ENCODE data around the gene UFD1. TPM values are rescaled to one million over a fixed set of nuclear protein-coding genes. Genes with fewer than 3 reads are reported as not detected.

Gene UFD1
- total RNA-seq, 1 experiment from 2014 or later: 74.4 TPM

GRCh38 chr22:19513823-19514222 lies 34.8 kb upstream of the UFD1 start:
- H3K27me3 ChIP-seq (ENCODE audit: insufficient read depth, low read length): no peaks in the 10 kb centered on the region
- H3K23ac ChIP-seq (ENCODE audit: insufficient read length, low read depth, low read length): no peak overlapping the region
- peaks cover 14 to 70% (median 61%) of the 10 kb centered on the region in 3 experiments; a peak in 6 of 7 replicates for H3K36me3 Mint-ChIP-seq (ENCODE audit: insufficient read depth in 1 of 3, low read depth in 3 of 3)
- 0 out of 4 replicates have a peak, but pooled peaks cover 0 to 3% of the 10 kb centered on the region in 2 experiments for H3K4me1 Mint-ChIP-seq
- H3K4ac ChIP-seq (ENCODE audit: low read depth, low read length): no peak overlapping the region
- no peak overlapping the region for H3K18ac ChIP-seq (ENCODE audit: insufficient read length, low read depth, low read length)
- no CpG with 5 or more reads among the region's 2 CpGs for WGBS (ENCODE audit: extremely low coverage, insufficient read length, low lambda C conversion rate)
- no peak overlapping the region for H4K5ac ChIP-seq (ENCODE audit: insufficient read length, low read depth, low read length)
- H3K9me3 Mint-ChIP-seq: no peaks in the 10 kb centered on the region
- H2BK120ac ChIP-seq (ENCODE audit: low read depth, low read length, poor library complexity, severe bottlenecking): no peak overlapping the region
- DNase-seq: no peak
- H2BK5ac ChIP-seq (ENCODE audit: insufficient read length, low read length): no peak overlapping the region
- no peaks in the 10 kb centered on the region for H3K79me2 ChIP-seq (ENCODE audit: insufficient read depth, low read length)
- H4K8ac ChIP-seq (replicated peaks; ENCODE audit: insufficient read length, low read depth, low read length): no peak overlapping the region
- H3K4me1 ChIP-seq (ENCODE audit: insufficient read depth, low read length): no peaks in the 10 kb centered on the region
- no peak for TF ChIP-seq CTCF (conservative IDR thresholded peaks at IDR 0.05)
- no peaks in the 10 kb centered on the region; the same call in 1 of the 2 replicates for H3K27me3 Mint-ChIP-seq (ENCODE audit: low read depth)
- no peaks in the 10 kb centered on the region for H3K9me3 ChIP-seq (ENCODE audit: control insufficient read depth, low read depth, low read length)
- no peaks in the 10 kb centered on the region for H3K79me1 ChIP-seq (ENCODE audit: insufficient read depth, low read depth, low read length, poor library complexity, severe bottlenecking)
- no peak overlapping the region for H3K14ac ChIP-seq (ENCODE audit: insufficient read depth, low read length)
- no peak overlapping the region for H3K9ac ChIP-seq (ENCODE audit: extremely low read depth, insufficient read length, low read length)
- H3K4me3 Mint-ChIP-seq: no peak overlapping the region
- no peak overlapping the region for H2BK12ac ChIP-seq (ENCODE audit: insufficient read length, low read depth, low read length)
- H2BK20ac ChIP-seq (ENCODE audit: low read depth, low read length, poor library complexity, severe bottlenecking): no peak overlapping the region
- H3K27ac Mint-ChIP-seq: no peak overlapping the region
- H2BK15ac ChIP-seq (ENCODE audit: low read depth, low read length): no peak overlapping the region
- no peak overlapping the region for H3T11ph ChIP-seq (ENCODE audit: low read length)
- H4K20me1 ChIP-seq (ENCODE audit: control insufficient read depth, insufficient read depth, insufficient read length): no peaks in the 10 kb centered on the region
- no peak overlapping the region for H2AFZ ChIP-seq (ENCODE audit: low read length)
- no peak overlapping the region for H4K91ac ChIP-seq (ENCODE audit: insufficient read length, low read depth, low read length)
- no peak overlapping the region for H3K4me2 ChIP-seq (ENCODE audit: insufficient read depth, insufficient read length, low read length)
- H2AK5ac ChIP-seq (ENCODE audit: insufficient read length, low read length): no peak overlapping the region
- H3K27ac ChIP-seq (ENCODE audit: insufficient read length, low read depth, low read length): no peak overlapping the region
- no peaks in the 10 kb centered on the region for H3K23me2 ChIP-seq (ENCODE audit: insufficient read length, low read depth, low read length, poor library complexity, severe bottlenecking)
- H3K56ac ChIP-seq (ENCODE audit: insufficient read length, low read depth, low read length): no peak overlapping the region

All from H9 (cell line).